NCI-H187 treated with DMSO at 0.1 percent for 48 hours (cell line): ENCODE data around the gene CRIP1.

Experiments
- DNase-seq: peaks from one replicate; lab custom pipeline; 2025; lab: John Stamatoyannopoulos, UW

CRIP1 gene

GRCh38 chr14:105505101-105505500, 18.4 kb downstream of the CRIP1 start:
- no peak for DNase-seq

- DNase-seq = no peak
These were observed 20.6 kb downstream of the CRIP1 start for GRCh38 chr14:105507247-105507646.

GRCh38 chr14:105508069-105508468, 21.4 kb downstream of the CRIP1 start:
- no peak for DNase-seq

DNA sequence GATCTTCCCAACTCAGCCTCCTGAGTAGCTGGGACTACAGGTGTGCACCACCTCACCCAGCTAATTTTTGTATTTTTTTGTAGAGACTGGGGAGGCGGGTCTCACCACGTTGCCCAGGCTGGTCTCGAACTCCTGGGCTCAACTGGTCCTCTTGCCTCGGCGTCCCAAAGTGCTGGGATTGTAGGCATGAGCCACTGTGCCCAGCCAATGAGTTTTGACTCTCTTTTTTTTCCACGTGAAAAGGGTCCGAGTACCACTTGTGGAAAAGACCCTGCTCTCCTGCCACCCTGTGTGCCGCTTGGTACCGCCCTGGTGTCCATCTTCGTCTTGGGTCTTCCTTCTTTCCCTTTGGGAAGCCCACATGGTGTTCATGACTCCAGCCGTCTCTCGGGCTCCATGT, 21.9 kb downstream of the CRIP1 start:
- DNase-seq = no peak

DNA sequence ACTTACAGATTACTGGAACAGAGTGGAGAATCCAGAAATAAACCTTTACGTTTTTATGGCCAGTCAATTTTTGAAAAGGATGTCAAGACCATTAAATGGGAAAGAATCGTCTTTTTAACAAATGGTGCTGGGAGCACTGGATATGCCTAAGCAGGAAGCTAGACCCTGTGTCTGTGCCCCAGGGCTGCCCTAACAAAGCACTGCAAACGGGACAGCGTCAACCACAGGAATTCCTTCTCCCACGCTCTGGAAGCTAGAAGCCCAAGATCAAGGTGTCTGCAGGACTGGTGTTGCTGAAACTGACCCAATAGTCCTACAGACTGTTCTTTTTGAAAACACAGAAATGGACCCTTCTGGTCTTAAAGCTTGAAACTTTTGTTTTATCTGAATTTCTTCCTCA, 30.4 kb downstream of the CRIP1 start:
- DNase-seq = no peak

DNA sequence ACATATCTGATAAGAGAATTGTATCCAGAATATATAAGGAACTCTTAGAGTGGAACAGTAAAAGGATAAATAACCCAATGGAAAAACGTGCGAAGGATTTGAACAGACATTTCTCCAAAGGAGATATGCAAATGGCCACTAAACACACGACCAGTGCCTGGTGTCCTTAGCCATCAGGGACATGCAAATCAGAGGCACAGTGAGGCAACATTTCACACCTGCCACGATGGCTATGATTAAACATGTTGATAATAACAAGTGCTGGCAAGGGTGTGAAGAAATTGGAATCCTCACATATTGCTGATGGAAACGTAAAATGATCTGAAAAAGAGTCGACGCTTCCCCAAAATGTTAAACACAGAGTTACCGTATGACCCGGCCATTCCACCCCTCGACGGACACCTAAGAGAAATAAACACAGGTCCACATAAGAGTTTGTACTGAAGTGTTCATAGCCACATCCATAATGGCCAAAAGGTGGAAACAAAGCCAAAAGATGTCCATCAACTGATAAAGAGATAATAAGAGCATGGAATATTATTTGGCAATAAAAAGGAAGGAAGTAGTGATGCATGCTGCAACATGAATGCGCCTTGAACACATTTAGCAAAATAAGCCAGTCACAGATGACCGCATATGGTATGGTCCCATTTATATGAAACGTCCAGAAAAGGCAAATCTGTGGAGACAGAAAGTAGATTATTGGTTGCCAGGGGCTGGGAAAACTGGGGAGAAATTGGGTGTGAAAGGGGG, 33.4 kb downstream of the CRIP1 start:
- DNase-seq = no peak

GRCh38 chr14:105525326-105525725, 38.6 kb downstream of the CRIP1 start:
- DNase-seq = no peak

DNA sequence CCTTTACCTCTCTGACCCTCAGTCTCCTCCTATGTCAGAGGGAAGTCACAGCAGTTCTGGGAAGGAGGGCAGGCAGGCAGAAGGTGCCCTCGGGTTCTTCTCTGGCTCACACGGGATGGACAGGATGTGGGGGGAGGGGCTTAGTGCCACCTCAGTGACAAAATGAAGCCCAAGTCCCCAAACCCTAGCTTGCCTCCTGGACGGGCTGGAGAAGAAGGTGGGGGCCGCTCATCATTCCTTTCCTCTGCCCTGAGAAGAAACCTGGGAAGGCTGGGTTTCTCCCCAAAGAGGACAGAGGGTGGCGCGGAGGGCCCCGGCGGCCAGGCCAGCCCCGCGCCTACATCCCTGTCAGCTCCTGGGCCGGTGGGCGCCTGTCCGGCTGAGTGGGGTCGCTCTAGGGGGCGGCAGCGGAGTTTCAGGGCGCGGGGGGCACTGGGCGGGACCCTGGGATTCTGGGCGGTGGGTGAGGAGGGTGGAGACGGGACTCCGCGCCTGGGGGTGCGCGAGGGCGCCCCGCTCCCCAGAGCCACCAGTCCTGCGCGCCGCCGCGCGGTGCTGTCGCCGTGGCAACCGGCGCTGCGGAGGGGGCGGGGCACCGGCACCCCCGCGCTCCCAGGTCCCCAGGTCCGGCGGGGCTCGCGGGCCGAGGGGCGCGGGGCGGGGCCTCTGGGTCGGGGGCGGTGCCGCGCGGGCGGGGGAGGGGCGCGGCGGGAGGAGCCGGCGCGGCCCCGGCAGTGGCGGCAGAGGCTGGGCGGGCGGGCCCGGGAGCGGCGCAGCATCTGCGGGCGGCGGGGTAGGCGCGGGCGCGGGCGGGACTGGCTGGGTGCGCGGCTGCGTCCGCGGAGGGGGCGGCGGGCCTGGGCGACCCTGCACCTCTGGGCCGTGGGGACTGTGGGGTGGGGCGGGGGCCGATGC, 39.4 kb downstream of the CRIP1 start, which contains the start of gene TMEM121:
Gene TMEM121 (plus strand): TSS at position 723 of the 915 bp plus-strand sequence. CDS start 2,252 bp downstream, outside the sequence.
- no peak for DNase-seq

DNA sequence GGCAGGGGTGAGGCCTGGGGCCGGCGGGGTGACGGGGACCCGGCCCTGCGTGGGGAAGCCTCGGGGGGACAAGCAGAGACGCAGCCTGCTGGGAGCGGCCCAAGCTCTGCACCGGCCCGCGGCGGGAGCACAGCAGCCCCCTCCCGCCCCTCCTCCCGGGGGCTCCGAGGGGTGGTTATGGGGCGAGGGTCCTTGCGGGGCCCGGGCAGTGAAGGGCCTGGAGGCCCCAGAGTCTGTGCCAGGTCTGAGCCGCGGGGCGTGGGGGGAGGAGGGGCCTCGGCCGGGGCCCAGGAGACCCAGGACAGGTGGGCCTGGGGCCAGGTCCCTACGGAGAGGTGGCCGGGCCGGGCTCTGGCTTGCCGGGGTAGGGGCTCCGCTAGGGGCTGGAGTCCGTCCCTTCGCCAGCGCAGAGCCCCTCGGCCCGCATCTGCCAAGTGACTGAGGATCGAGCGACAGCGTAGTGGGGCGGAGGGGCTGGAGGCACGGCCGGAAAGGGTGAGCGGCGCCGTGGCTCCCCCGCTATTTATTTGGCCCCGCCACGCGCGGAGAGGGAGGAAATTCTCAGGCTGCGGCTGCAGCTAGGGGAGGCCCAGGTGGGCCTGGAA, 40.2 kb downstream of the CRIP1 start:
- no peak for DNase-seq

DNA sequence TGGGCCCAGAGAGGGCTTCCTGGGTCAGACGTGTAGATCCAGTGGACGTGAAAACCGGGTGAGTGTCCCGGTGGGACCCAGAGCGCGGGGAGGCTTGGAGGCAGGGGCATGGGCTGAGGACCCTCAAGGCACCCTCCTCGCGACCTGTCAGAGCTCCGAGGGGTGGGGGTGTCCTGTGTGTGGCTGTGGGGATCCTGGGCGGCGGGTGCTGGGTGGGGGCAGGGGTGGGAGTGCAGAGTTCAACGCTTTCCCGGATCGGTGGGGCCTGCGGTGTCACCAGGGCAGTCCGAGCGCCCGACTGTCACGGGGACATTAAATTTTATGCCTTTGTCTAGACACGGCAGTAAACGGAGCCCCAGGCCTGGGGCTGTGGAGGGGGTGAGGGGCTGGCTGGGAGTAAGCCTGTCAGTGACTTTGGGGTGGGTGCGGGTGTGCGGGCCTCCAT, 40.7 kb downstream of the CRIP1 start:
- DNase-seq = no peak

DNA sequence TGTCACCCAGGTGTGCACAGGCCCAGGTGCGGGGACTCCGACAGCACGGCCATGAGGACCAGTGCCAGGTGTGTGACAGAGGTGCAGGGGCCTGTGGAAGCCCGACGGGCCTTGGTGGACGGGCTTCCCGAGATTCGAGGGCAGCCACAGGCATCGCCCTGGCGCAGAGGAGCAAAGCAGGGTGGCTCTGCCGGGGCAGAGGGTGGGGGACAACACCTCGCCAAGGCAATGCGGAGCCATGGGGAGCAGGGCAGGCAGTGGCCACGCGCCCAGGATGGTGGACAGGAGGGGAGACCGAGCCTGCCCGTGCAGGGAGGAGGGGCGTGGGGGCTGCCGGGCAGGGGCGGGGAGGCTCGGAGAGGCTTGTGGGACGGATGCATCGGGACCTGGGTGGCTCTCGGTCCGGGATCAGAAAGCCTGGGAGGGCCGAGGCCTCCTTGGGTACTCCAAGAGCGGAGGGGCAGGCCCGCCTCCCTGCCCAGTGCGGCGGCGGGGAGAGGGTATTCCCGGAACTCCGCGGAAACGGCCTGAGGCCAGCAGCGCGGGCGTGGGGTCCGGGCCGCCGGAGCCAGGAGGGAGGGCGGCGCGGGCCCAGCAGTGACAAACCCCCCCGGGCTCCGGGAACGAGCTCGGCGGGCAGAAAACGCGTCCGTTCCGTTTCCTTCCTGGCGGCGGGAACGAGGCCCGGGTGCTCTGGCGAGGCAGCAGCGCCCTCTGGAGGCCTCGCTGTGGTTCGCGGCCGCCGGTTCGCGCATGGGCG, 41.3 kb downstream of the CRIP1 start:
- no peak for DNase-seq

- no peak for DNase-seq
These were observed 42.1 kb downstream of the CRIP1 start for GRCh38 chr14:105528586-105529318.

GRCh38 chr14:105529319-105529568, 42.6 kb downstream of the CRIP1 start:
- DNase-seq = no peak

GRCh38 chr14:105529569-105530284, 43.0 kb downstream of the CRIP1 start:
- no peak for DNase-seq

DNA sequence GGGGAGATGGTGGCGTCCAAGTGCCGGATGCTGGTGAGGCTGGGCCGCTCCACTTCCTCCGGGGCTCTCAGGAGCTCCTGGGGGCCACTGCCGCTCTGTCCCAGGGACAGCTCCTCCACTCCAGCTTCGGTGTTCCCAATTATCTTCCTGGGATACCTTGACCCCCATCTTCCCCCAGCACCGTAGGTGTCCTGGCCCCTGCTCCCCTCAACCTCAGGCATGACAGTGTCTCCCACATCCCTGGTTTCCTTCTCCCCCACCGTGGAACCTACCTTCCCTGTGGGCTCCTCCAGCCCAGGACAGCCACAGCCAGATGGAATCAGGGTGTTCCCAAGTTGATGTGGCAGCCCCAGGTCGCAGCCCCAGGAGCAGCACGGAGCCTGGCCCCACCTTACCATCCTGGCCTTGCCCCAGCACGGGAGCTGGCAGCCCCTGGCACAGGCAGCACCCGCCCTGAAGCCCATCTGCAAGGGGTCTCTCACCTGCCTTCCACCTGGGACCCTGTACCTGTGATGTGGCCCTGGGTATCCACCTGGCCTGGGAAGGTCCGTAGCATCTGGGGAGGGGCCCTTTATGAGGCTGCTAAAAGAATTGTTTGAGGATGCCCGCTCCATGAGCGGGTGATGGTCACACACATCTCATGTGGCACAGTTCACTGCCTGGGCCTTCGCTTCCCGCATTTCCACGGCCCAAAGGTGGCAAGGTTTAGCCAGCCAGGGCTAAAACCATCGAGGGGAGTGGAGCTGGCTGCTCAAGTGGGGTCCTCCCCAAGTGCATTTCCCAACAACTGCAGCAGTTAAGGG, 43.8 kb downstream of the CRIP1 start:
- no peak for DNase-seq

DNA sequence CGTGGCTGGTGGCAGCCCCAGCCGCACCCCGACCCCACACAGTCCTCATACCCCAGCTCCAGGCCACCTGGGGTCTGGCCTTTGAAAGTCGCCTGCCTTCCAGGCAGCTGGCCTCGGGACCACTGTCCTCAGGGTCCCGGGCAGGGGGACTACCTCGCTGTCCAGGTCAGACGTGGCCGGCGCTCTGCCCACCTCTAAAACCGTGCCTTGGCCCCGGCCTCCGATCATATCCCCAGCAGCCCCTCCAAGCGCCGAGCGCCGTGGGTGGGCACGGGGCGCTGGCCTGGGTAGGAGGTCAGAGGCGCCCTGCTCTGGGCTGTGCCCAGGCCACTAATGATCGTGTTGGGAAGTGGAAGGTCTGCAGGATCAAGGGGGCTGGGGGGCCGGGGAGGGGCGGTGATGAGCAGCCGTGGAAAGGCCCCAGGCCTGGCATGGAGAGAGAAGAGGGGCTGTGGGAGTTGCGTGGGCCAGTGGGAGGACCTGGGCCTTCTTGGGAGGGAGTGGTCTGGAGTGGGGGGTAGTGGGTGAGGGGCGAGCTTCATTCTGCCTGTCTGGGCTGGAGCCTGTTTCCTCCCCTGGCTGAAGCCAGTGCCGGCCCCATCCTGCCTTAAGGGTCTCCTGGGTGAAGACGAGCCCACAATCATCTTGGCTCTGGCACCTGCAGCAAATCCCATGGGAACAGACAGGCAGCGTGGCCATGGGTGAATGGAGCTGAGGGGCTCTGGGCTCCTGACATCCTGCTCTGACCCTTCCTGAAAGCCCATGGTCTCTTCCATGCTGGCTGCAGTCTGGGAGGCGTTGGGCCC, 44.6 kb downstream of the CRIP1 start:
- DNase-seq = no peak

GRCh38 chr14:105531894-105532623, 45.4 kb downstream of the CRIP1 start:
- DNase-seq = no peak

DNA sequence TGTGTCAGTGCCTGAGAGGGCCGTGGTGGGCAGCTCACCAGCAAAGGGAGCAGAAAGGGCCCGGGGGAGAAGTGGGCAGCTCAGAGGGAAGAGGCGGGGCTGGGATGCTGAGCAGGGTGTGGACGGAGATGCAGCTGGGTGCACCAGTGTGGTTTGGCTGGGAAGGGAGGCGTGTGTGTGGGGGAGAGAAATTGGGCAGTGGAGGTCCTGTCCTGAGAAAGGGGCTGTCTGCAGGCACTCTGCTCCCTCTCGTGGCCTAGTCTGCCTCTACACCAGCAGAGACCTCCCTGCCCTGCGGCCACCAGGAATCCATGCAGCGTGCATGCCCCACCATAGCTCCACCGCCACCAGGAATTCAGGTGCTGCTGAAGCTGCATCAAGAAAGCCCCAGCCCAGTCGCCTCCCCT, 46.1 kb downstream of the CRIP1 start:
- no peak for DNase-seq
